Lower leg skin (tissue), 4 donors: ENCODE results near the gene LMF2. TPM values are rescaled to one million over a fixed set of nuclear protein-coding genes. Genes with fewer than 3 reads are reported as not detected.

Experiments
- DNase-seq, 2 donors: peaks; one replicate each; pipeline ENCODE4 v3.0.0-alpha.2; 2019; ENCODE audit warnings: low spot score in 2 of 2
- H3K4me3 ChIP-seq: fragments of 200-600 bp; sonication (generic); 2 replicates; pipeline ENCODE4 v1.5.1; 2017; ENCODE audit warnings: mild to moderate bottlenecking, low read depth; ENCODE audit not compliant: poor library complexity, severe bottlenecking
- POLR2A ChIP-seq, 2 donors: fragments of 450-650 bp; IDR thresholded peaks; one replicate each; pipeline ENCODE4 v1.6.1; 2016 to 2017; ENCODE audit warnings: antibody characterized with exemption in 2 of 2, mild to moderate bottlenecking in 1 of 2, moderate library complexity in 1 of 2
- WGBS, 2 donors: methylation state at CpG; one replicate each; pipeline ENCODE4 v1.1.5; 2018; 5-methylcytosine and 5-hydroxymethylcytosine counted together
- intact Hi-C: fragments of 100-400 bp; cut with DNase I; formaldehyde crosslinking; loops from one replicate; pipeline ENCODE4 v1.15.0; 2023; ENCODE audit warnings: low total_unique reads
- total RNA-seq, 4 donors: library from RNA; depleted of rRNA; stranded (reverse); fragments of >200 nt; gene quantifications; one replicate each; pipeline ENCODE4 v1.1.0, GENCODE V29; 2016
- TF ChIP-seq, protein P1 (sequence below), 3 donors: fragments of 450-650 bp; IDR thresholded peaks; one replicate each; pipeline ENCODE4 v1.5.1; 2016; ENCODE audit warnings: antibody characterized with exemption in 3 of 3, mild to moderate bottlenecking in 3 of 3, moderate library complexity in 2 of 3

Gene LMF2
- total RNA-seq, 4 donors from 2014 or later: 34.8 to 47.2 (median 38.8) TPM

GRCh38 chr22:50507991-50508884 is 736 bp upstream of the LMF2 start, which contains the start of gene NCAPH2:
TSS of gene NCAPH2 (plus strand) at chr22:50508224. CDS start at chr22:50508338, 114 bp downstream.
- intact Hi-C loops: no loop called here

GRCh38 chr22:50506611-50507420 is 686 bp downstream of the LMF2 start:
- DNase-seq: no peak
- 30 to 31% methylated on average over 21 of the region's 21 CpGs for WGBS, 2 donors
- TF ChIP-seq POLR2A (IDR thresholded peaks at IDR 0.05): no peak
- TF ChIP-seq, protein P1, sequence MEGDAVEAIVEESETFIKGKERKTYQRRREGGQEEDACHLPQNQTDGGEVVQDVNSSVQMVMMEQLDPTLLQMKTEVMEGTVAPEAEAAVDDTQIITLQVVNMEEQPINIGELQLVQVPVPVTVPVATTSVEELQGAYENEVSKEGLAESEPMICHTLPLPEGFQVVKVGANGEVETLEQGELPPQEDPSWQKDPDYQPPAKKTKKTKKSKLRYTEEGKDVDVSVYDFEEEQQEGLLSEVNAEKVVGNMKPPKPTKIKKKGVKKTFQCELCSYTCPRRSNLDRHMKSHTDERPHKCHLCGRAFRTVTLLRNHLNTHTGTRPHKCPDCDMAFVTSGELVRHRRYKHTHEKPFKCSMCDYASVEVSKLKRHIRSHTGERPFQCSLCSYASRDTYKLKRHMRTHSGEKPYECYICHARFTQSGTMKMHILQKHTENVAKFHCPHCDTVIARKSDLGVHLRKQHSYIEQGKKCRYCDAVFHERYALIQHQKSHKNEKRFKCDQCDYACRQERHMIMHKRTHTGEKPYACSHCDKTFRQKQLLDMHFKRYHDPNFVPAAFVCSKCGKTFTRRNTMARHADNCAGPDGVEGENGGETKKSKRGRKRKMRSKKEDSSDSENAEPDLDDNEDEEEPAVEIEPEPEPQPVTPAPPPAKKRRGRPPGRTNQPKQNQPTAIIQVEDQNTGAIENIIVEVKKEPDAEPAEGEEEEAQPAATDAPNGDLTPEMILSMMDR (IDR thresholded peaks at IDR 0.05): no peak
- peak overlapping the region; percentile 98 for H3K4me3 ChIP-seq
- intact Hi-C loops: no loop called here

More at GRCh38 chr22:50507991-50508884, 736 bp upstream of the LMF2 start, which contains the start of gene NCAPH2:
- TF ChIP-seq, protein P1 (IDR thresholded peaks at IDR 0.05): no peak
- TF ChIP-seq POLR2A (IDR thresholded peaks at IDR 0.05): no peak
- H3K4me3 ChIP-seq: peak within 1 kb of the TSS; percentile 98
- peak; percentile 95 to 99 for DNase-seq
- 0% methylated on average over 17 to 50 of the region's 76 CpGs for WGBS, 2 donors

- TF ChIP-seq, protein P1 (IDR thresholded peaks at IDR 0.05): no peak
- TF ChIP-seq POLR2A (IDR thresholded peaks at IDR 0.05): no peak
- H3K4me3 ChIP-seq: no peak overlapping the region
- intact Hi-C loops: no loop called here
- 87 to 94% methylated on average over 31 to 37 of the region's 41 CpGs for WGBS, 2 donors
- no peak for DNase-seq
These were observed 1.5 kb downstream of the LMF2 start for GRCh38 chr22:50505776-50506610.

DNA sequence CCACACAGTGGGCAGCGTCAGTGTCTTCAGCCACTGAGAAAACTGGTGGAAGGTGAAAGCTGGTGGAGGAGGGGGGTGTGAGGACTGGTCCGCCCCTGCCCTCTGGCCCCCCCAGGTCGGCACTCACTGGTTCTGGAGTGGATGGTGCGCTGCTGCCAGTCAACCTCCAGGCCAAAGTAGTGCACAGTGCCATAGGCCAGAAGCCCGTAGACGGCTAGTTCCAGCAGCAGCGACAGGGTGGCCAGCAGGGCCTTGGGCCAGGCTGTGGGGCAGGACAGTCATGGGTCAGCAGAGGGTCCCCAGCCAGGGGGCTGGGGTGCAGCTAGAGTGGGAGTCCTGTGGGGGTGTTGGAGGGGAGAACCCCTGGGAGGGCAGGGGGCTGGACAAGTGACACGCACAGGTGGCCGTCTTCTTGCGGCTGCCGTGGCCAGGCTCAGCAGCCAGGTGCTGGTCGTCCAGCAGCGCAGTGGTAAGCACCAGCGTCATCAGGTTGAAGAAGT is 2.2 kb downstream of the LMF2 start:
- TF ChIP-seq, protein P1 (IDR thresholded peaks at IDR 0.05): no peak
- TF ChIP-seq POLR2A (IDR thresholded peaks at IDR 0.05): no peak
- no peak overlapping the region for H3K4me3 ChIP-seq
- 86 to 96% methylated on average over 11 to 14 of the region's 14 CpGs for WGBS, 2 donors
- intact Hi-C loops: no loop called here
- DNase-seq: no peak
